ENCODE results near the gene FAM240B.

- TF ChIP-seq POLR2AphosphoS5 (IDR thresholded peaks at IDR 0.05; ENCODE audit: low read depth, low read length) (no peak), REST (IDR thresholded peaks at IDR 0.05; ENCODE audit: insufficient read depth in 1 of 2, low read depth in 2 of 2, low read length in 2 of 2) (no peak), SIN3A (IDR thresholded peaks at IDR 0.05; ENCODE audit: borderline replicate concordance, insufficient read depth, low read length) (no peak)
Measured at GRCh38 chr9:38747067-38747466, 27.1 kb upstream of the FAM240B start.

All from PFSK-1 (cell line).